HepG2 (cell line): ENCODE data around the gene UCKL1. TPM values are rescaled to one million over a fixed set of nuclear protein-coding genes. Genes with fewer than 3 reads are reported as not detected.

Experiments used
- AFF4 ChIP-seq: sonication (generic); formaldehyde crosslinking; IDR thresholded peaks from 2 replicates; pipeline ENCODE4 v1.4.0; 2020; ENCODE audit warnings: missing genetic modification reagents
- FOXO1 ChIP-seq: sonication (generic); formaldehyde crosslinking; IDR thresholded peaks from 2 replicates; pipeline ENCODE4 v1.4.0; 2020; ENCODE audit warnings: missing genetic modification reagents
- FOXO4 ChIP-seq: sonication (generic); formaldehyde crosslinking; conservative IDR thresholded peaks from 2 replicates; pipeline ENCODE4 v1.8.1; 2023; ENCODE audit warnings: missing genetic modification reagents
- KDM5A ChIP-seq: fragments of 200-600 bp; sonication (generic); IDR thresholded peaks from 2 replicates; pipeline ENCODE4 v1.7.0; 2018; ENCODE audit warnings: antibody characterized with exemption, mild to moderate bottlenecking, low read length, borderline replicate concordance
- MXI1 ChIP-seq: IDR thresholded peaks from 3 replicates; pipeline ENCODE4 v1.6.1; 2012; ENCODE audit warnings: low read depth, low read length, inconsistent platforms, borderline replicate concordance
- SOX6 ChIP-seq, 2 experiments: fragments of 450-650 bp in 1 of 2; sonication (generic) in 1 of 2; formaldehyde crosslinking in 1 of 2; IDR thresholded peaks; 2 replicates each; pipeline versions ENCODE4 v1.4.0 to v1.6.1; 2017 to 2020; ENCODE audit warnings: antibody characterized with exemption in 1 of 2, mild to moderate bottlenecking in 1 of 2, missing genetic modification reagents in 1 of 2
- THAP9 ChIP-seq: sonication (generic); formaldehyde crosslinking; IDR thresholded peaks from 2 replicates; pipeline ENCODE4; 2020; ENCODE audit warnings: missing genetic modification reagents, mild to moderate bottlenecking, borderline replicate concordance
- YEATS4 ChIP-seq: sonication (generic); formaldehyde crosslinking; IDR thresholded peaks from 2 replicates; pipeline ENCODE4 v1.4.0; 2020; ENCODE audit warnings: missing genetic modification reagents, borderline replicate concordance
- ZBTB14 ChIP-seq: sonication (generic); formaldehyde crosslinking; IDR thresholded peaks from 2 replicates; pipeline ENCODE4 v1.4.0; 2020; ENCODE audit warnings: missing genetic modification reagents
- ZNF101 ChIP-seq: sonication (generic); formaldehyde crosslinking; IDR thresholded peaks from 2 replicates; pipeline ENCODE4 v1.4.0; 2020; ENCODE audit warnings: mild to moderate bottlenecking, low read depth, missing genetic modification reagents, borderline replicate concordance
- ZNF160 ChIP-seq: sonication (generic); formaldehyde crosslinking; IDR thresholded peaks from 2 replicates; pipeline ENCODE4 v1.8.0; 2022; ENCODE audit warnings: mild to moderate bottlenecking, inconsistent platforms, missing genetic modification reagents
- ZNF280B ChIP-seq: sonication (generic); formaldehyde crosslinking; IDR thresholded peaks from 2 replicates; pipeline ENCODE4 v1.5.0; 2020; ENCODE audit warnings: missing genetic modification reagents, mild to moderate bottlenecking, borderline replicate concordance
- ZNF382 ChIP-seq: sonication (generic); formaldehyde crosslinking; IDR thresholded peaks from 2 replicates; pipeline ENCODE4 v1.5.0; 2020; ENCODE audit warnings: missing genetic modification reagents, mild to moderate bottlenecking, borderline replicate concordance
- ZNF510 ChIP-seq: sonication (generic); formaldehyde crosslinking; IDR thresholded peaks from 2 replicates; pipeline ENCODE4 v1.4.0; 2020; ENCODE audit warnings: low read depth, mild to moderate bottlenecking, missing genetic modification reagents
- ZNF766 ChIP-seq: sonication (generic); formaldehyde crosslinking; IDR thresholded peaks from 2 replicates; pipeline ENCODE4 v1.5.0; 2020; ENCODE audit warnings: missing genetic modification reagents, borderline replicate concordance
- polyA plus RNA-seq, 8 experiments: library from polyadenylated mRNA; depleted of rRNA in 3 of 8; stranded (reverse) in 7 of 8; unstranded in 1 of 8; fragments of >200 nt; fragmentation: Illumina TruSeq in 4 of 8; extraction: Trizol in 4 of 8; gene quantifications; 2 replicates each; pipeline versions ENCODE4 v1.2.1 to v1.2.3, GENCODE V29; 2011 to 2016; ENCODE audit warnings: low read depth in 4 of 8, missing spikeins in 1 of 8, mixed read lengths in 1 of 8; ENCODE audit not compliant: insufficient read depth in 1 of 8
- total RNA-seq, 5 experiments: library from RNA; depleted of rRNA; stranded (reverse); fragments of >200 nt; fragmentation: Illumina TruSeq; extraction: Trizol; gene quantifications; 2 replicates each; pipeline ENCODE4 v1.2.3, GENCODE V29; 2016; ENCODE audit warnings: low read depth in 1 of 5

Gene UCKL1
- total and polyA plus RNA-seq, 2 of the 13 experiments (the other 11 are each of a cell fraction or from before 2014, with no cell fraction given): 50.2 to 126 TPM

- TF ChIP-seq THAP9 (CRISPR knock-in tag) (peak; percentile 84; the same call in 1 of the 2 replicates), SOX6 (IDR thresholded peaks at IDR 0.05) (no peak), SOX6 (CRISPR knock-in tag; IDR thresholded peaks at IDR 0.05) (peak; percentile 79), ZBTB14 (CRISPR knock-in tag) (peak; percentile 80), ZNF160 (CRISPR knock-in tag) (peak; percentile 98), ZNF766 (CRISPR knock-in tag) (peak; percentile 97), ZNF510 (CRISPR knock-in tag) (no peak; the same call in none of the 2 replicates), ZNF101 (peak; percentile 98), ZNF280B (CRISPR knock-in tag) (peak; percentile 89; the same call in 1 of the 2 replicates), KDM5A (peak; percentile 82), MXI1 (peak; percentile 99), AFF4 (peak; percentile 98; the same call in 1 of the 2 replicates), FOXO4 (CRISPR knock-in tag) (peak; percentile 100), ZNF382 (CRISPR knock-in tag) (no peak), FOXO1 (CRISPR knock-in tag) (peak; percentile 71), YEATS4 (CRISPR knock-in tag) (peak; percentile 100)
Observed at GRCh38 chr20:63955827-63956663, at the start of gene UCKL1 (continued).
